Gastrocnemius medialis (tissue), 4 donors: ENCODE results near the gene EP400.

Experiments used
- CTCF ChIP-seq, 5 experiments: fragments of 450-650 bp in 3 of 5; fragments of 200-600 bp in 2 of 5; sonication (generic) in 2 of 5; IDR thresholded peaks in 4 of 5; conservative IDR thresholded peaks in 1 of 5; 1 replicate in 4 of 5; 2 replicates in 1 of 5; pipeline ENCODE4 v1.5.1; 2016 to 2019; ENCODE audit warnings: antibody characterized with exemption in 5 of 5, mild to moderate bottlenecking in 3 of 5, moderate library complexity in 3 of 5
- POLR2A ChIP-seq, 2 donors: fragments of 450-650 bp; IDR thresholded peaks; one replicate each; pipeline ENCODE4 v1.6.1; 2017; ENCODE audit warnings: antibody characterized with exemption in 2 of 2, mild to moderate bottlenecking in 2 of 2, moderate library complexity in 2 of 2

GRCh38 chr12:131920157-131920508 lies 29.6 kb upstream of the EP400 start:
- TF ChIP-seq CTCF (IDR thresholded peaks at IDR 0.05 in 4 of 5, conservative IDR thresholded peaks at IDR 0.05 in 1 of 5) (no peak), POLR2A (IDR thresholded peaks at IDR 0.05) (no peak)
